HTR-8/SVneo (cell line): ENCODE measurements around the gene AKR1B15.
"Not testable (repeated sequence)": the region's sequence is repeated elsewhere in the genome, so short reads cannot be mapped to it uniquely, and the experiment has no call there.

Experiments
- DNase-seq: peaks from one replicate; pipeline ENCODE4 v3.0.0; 2011; ENCODE audit warnings: low spot score, mixed read lengths; ENCODE audit not compliant: insufficient read length
- FAIRE-seq: peaks from 2 replicates; lab custom pipeline; 2011; peaks lifted over from hg19 to GRCh38; lab: Jason Lieb, UNC

Gene AKR1B15

GRCh38 chr7:134548877-134549276 lies at the start of gene AKR1B15:
AKR1B15 (plus strand) TSS chr7:134549110; CDS start chr7:134564620, 15,510 bp downstream.
- DNase-seq (no peak), FAIRE-seq (no peak)

- no peak for DNase-seq
These were observed 48.5 kb upstream of the AKR1B15 start for GRCh38 chr7:134500406-134500805.

GRCh38 chr7:134500982-134501381 lies 47.9 kb upstream of the AKR1B15 start:
- DNase-seq (no peak), FAIRE-seq (no peak)

More at GRCh38 chr7:134500406-134500805, 48.5 kb upstream of the AKR1B15 start:
- no peak for FAIRE-seq

GRCh38 chr7:134502463-134503371 lies 46.2 kb upstream of the AKR1B15 start:
- no peak for FAIRE-seq
- DNase-seq, result no peak

- DNase-seq (no peak), FAIRE-seq (no peak)
These were observed 44.2 kb upstream of the AKR1B15 start for GRCh38 chr7:134504660-134505164.

- FAIRE-seq, result no peak
- DNase-seq, result no peak
These were observed 43.1 kb upstream of the AKR1B15 start for GRCh38 chr7:134505856-134506255.

- DNase-seq (no peak), FAIRE-seq (no peak)
These were observed 39.9 kb upstream of the AKR1B15 start for GRCh38 chr7:134509010-134509409.

- DNase-seq (no peak), FAIRE-seq (no peak)
These were observed 38.3 kb upstream of the AKR1B15 start for GRCh38 chr7:134510646-134511045.

- FAIRE-seq (no peak), DNase-seq (no peak)
These were observed 36.6 kb upstream of the AKR1B15 start for GRCh38 chr7:134512271-134512670.

GRCh38 chr7:134513169-134513752 lies 35.6 kb upstream of the AKR1B15 start:
- FAIRE-seq, result no peak

GRCh38 chr7:134514106-134514505 lies 34.8 kb upstream of the AKR1B15 start:
- FAIRE-seq (no peak), DNase-seq (no peak)

More at GRCh38 chr7:134513169-134513752, 35.6 kb upstream of the AKR1B15 start:
- DNase-seq, result peak; percentile 41

GRCh38 chr7:134514663-134515062 lies 34.2 kb upstream of the AKR1B15 start:
- DNase-seq, result peak; percentile 42
- FAIRE-seq, result no peak

- no peak for FAIRE-seq
- DNase-seq, result no peak
These were observed 33.1 kb upstream of the AKR1B15 start for GRCh38 chr7:134515569-134516468.

- no peak for DNase-seq
- no peak for FAIRE-seq
These were observed 28.8 kb upstream of the AKR1B15 start for GRCh38 chr7:134520130-134520529.

GRCh38 chr7:134522601-134523000 lies 26.3 kb upstream of the AKR1B15 start:
- DNase-seq (no peak), FAIRE-seq (no peak)

- DNase-seq, FAIRE-seq: not testable (repeated sequence)
These were observed 23.5 kb upstream of the AKR1B15 start for GRCh38 chr7:134525449-134525848.

GRCh38 chr7:134526552-134527248 lies 22.2 kb upstream of the AKR1B15 start:
- FAIRE-seq, DNase-seq: not testable (repeated sequence)

GRCh38 chr7:134527979-134528371 lies 20.9 kb upstream of the AKR1B15 start:
- no peak for DNase-seq
- no peak for FAIRE-seq

GRCh38 chr7:134528749-134529148 lies 20.2 kb upstream of the AKR1B15 start:
- no peak for DNase-seq

GRCh38 chr7:134530460-134530859 lies 18.4 kb upstream of the AKR1B15 start:
- no peak for FAIRE-seq
- DNase-seq, result no peak

More at GRCh38 chr7:134528749-134529148, 20.2 kb upstream of the AKR1B15 start:
- no peak for FAIRE-seq
